Measurements from ENCODE around the gene ZNF217. TPM values are rescaled to one million over a fixed set of nuclear protein-coding genes. Genes with fewer than 3 reads are reported as not detected.
"Not testable (repeated sequence)": the region's sequence is repeated elsewhere in the genome, so short reads cannot be mapped to it uniquely, and the experiment has no call there.

ZNF217 gene
- total RNA-seq, 2 experiments from 2014 or later: 104 to 113 TPM

GRCh38 chr20:53533500-53533899 lies 60.1 kb downstream of the ZNF217 start:
- Mint-ChIP-seq H3K27me3 (ENCODE audit: low read depth) (no peaks in the 10 kb centered on the region), H3K4me1 (ENCODE audit: low read depth) (no peaks in the 10 kb centered on the region), H3K9me3 (ENCODE audit: insufficient read depth) (no peaks in the 10 kb centered on the region), H3K36me3 (ENCODE audit: low read depth) (no peaks in the 10 kb centered on the region), H3K4me3 (no peak overlapping the region), H3K27ac (no peak overlapping the region)
- POLR2A ChIA-PET: no interaction called here
- CTCF ChIA-PET: no interaction called here
- ATAC-seq (no peak), DNase-seq (no peak)

DNA sequence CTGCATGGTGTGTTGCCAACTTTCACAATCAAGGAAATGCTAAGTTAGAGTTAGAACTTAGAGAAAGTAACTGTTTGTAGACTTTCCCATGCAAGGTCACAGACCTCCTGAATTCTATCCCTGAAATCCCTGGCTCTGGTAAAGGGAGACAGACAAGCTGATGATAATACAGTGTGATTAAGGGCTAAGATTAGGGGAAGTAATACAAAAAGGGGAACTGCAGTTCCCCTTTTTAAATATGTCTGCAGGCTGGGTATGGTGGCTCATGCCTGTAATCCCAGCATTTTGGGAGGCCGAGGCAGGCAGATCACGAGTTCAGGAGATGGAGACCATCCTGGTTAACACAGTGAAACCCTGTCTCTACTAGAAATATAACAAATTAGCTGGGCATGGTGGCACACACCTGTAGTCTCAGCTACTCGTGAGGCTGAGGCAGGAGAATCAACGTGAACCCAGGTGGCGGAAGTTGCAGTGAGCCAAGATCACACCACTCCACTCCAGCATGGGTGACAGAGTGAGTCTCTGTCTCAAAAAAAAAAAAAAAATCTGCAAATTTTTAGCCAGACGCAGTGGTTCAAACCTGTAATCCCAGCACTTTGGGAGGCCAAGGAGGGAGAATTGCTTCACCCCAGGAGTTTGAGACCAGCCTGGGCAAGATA lies 60.9 kb downstream of the ZNF217 start:
- H3K4me3 Mint-ChIP-seq; H3K27me3 Mint-ChIP-seq (ENCODE audit: low read depth); POLR2A ChIA-PET; CTCF ChIA-PET; H3K36me3 Mint-ChIP-seq (ENCODE audit: low read depth); ATAC-seq; H3K9me3 Mint-ChIP-seq (ENCODE audit: insufficient read depth); H3K27ac Mint-ChIP-seq; H3K4me1 Mint-ChIP-seq (ENCODE audit: low read depth); DNase-seq: not testable (repeated sequence)

- no peak overlapping the region for H3K4me3 Mint-ChIP-seq
- ATAC-seq: no peak
- CTCF ChIA-PET: no interaction called here
- no peaks in the 10 kb centered on the region for H3K36me3 Mint-ChIP-seq (ENCODE audit: low read depth)
- DNase-seq: no peak
- H3K27me3 Mint-ChIP-seq (ENCODE audit: low read depth): no peaks in the 10 kb centered on the region
- POLR2A ChIA-PET: no interaction called here
- H3K9me3 Mint-ChIP-seq (ENCODE audit: insufficient read depth): no peaks in the 10 kb centered on the region
- H3K27ac Mint-ChIP-seq: no peak overlapping the region
- H3K4me1 Mint-ChIP-seq (ENCODE audit: low read depth): no peaks in the 10 kb centered on the region
Measured at GRCh38 chr20:53530440-53530839, 63.2 kb downstream of the ZNF217 start.

GRCh38 chr20:53529658-53530057 lies 64.0 kb downstream of the ZNF217 start:
- CTCF ChIA-PET: no interaction called here

GRCh38 chr20:53527196-53527595 lies 66.4 kb downstream of the ZNF217 start:
- POLR2A ChIA-PET: no interaction called here
- Mint-ChIP-seq H3K4me1 (ENCODE audit: low read depth) (no peaks in the 10 kb centered on the region), H3K27ac (no peak overlapping the region), H3K9me3 (ENCODE audit: insufficient read depth) (no peaks in the 10 kb centered on the region), H3K4me3 (no peak overlapping the region), H3K36me3 (ENCODE audit: low read depth) (no peaks in the 10 kb centered on the region), H3K27me3 (ENCODE audit: low read depth) (no peaks in the 10 kb centered on the region)
- ATAC-seq (no peak), DNase-seq (no peak)
- CTCF ChIA-PET: no interaction called here

More at GRCh38 chr20:53529658-53530057, 64.0 kb downstream of the ZNF217 start:
- no peaks in the 10 kb centered on the region for H3K4me1 Mint-ChIP-seq (ENCODE audit: low read depth)
- no peaks in the 10 kb centered on the region for H3K27me3 Mint-ChIP-seq (ENCODE audit: low read depth)
- POLR2A ChIA-PET: no interaction called here
- DNase-seq (no peak), ATAC-seq (no peak)
- no peak overlapping the region for H3K27ac Mint-ChIP-seq
- H3K36me3 Mint-ChIP-seq (ENCODE audit: low read depth): no peaks in the 10 kb centered on the region
- no peak overlapping the region for H3K4me3 Mint-ChIP-seq
- H3K9me3 Mint-ChIP-seq (ENCODE audit: insufficient read depth): no peaks in the 10 kb centered on the region

DNA sequence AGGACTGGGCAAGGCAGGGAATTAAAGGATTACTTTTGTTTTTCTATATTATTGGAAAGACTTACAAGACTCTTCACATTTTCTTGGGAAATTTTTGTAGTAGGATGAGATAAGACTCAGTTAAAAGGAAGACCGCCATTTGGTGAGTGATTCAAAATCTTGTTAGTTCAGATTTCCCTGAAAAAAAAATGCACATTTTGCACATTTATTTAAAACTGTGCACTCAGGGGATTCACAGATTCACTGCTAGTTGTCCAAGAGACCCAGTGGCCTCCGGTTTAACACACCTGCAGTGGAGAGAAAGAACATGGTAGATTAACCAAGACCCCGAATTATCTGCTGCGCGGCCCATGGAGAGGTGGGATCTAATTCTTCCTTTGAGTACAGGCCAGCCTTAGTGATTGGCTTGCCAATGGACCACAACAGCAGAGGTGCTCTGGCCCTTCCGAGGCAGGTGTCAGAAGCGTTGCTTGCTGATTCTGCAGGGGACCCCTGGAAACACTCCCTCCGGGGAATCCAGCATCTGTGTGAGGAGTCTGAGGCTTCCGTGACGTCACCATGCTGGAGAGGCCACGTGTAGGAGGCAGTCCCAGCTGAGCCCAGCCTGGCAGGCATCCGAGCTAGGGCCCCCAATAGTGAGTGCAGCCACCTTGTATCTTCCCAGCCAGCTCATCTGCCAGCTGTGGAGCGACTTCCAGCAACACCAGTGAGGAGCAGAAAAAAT lies 68.9 kb downstream of the ZNF217 start:
- ChIA-PET CTCF (no interaction called here), POLR2A (no interaction called here)
- H3K4me1 Mint-ChIP-seq (ENCODE audit: low read depth): no peaks in the 10 kb centered on the region
- no peak overlapping the region for H3K4me3 Mint-ChIP-seq
- H3K36me3 Mint-ChIP-seq (ENCODE audit: low read depth): no peaks in the 10 kb centered on the region
- no peak for DNase-seq
- no peak overlapping the region for H3K27ac Mint-ChIP-seq
- H3K9me3 Mint-ChIP-seq (ENCODE audit: insufficient read depth): no peaks in the 10 kb centered on the region
- H3K27me3 Mint-ChIP-seq (ENCODE audit: low read depth): no peaks in the 10 kb centered on the region
- ATAC-seq: no peak

DNA sequence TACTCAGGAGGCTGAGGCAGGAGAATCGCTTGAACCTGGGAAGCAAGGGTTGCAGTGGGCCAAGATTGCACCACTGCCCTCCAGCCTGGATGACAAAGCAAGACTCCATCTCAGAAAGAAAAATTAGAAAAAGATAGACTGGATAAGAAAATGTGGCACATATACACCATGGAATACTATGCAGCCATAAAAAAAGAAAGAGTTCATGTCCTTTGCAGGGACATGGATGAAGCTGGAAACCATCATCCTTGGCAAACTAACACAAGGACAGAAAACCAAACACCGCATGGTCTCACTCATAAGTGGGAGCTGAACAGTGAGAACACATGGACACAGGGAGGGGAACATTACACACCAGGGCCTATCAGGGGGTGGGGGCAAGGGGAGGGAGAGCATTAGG lies 70.0 kb downstream of the ZNF217 start:
- H3K27ac Mint-ChIP-seq; H3K36me3 Mint-ChIP-seq (ENCODE audit: low read depth); ATAC-seq; CTCF ChIA-PET; POLR2A ChIA-PET; DNase-seq; H3K4me3 Mint-ChIP-seq; H3K4me1 Mint-ChIP-seq (ENCODE audit: low read depth); H3K9me3 Mint-ChIP-seq (ENCODE audit: insufficient read depth); H3K27me3 Mint-ChIP-seq (ENCODE audit: low read depth): not testable (repeated sequence)

- Mint-ChIP-seq H3K27ac (no peak overlapping the region), H3K4me1 (ENCODE audit: low read depth) (no peaks in the 10 kb centered on the region), H3K36me3 (ENCODE audit: low read depth) (no peaks in the 10 kb centered on the region), H3K4me3 (no peak overlapping the region), H3K27me3 (ENCODE audit: low read depth) (no peaks in the 10 kb centered on the region), H3K9me3 (ENCODE audit: insufficient read depth) (no peaks in the 10 kb centered on the region)
- DNase-seq (no peak), ATAC-seq (no peak)
- ChIA-PET CTCF (no interaction called here), POLR2A (no interaction called here)
Measured at GRCh38 chr20:53522696-53523095, 70.9 kb downstream of the ZNF217 start.

- DNase-seq (no peak), ATAC-seq (no peak)
- Mint-ChIP-seq H3K9me3 (ENCODE audit: insufficient read depth) (no peaks in the 10 kb centered on the region), H3K4me1 (ENCODE audit: low read depth) (no peaks in the 10 kb centered on the region), H3K27ac (no peak overlapping the region), H3K36me3 (ENCODE audit: low read depth) (no peaks in the 10 kb centered on the region), H3K4me3 (no peak overlapping the region), H3K27me3 (ENCODE audit: low read depth) (no peaks in the 10 kb centered on the region)
- CTCF ChIA-PET: no interaction called here
- POLR2A ChIA-PET: no interaction called here
Measured at GRCh38 chr20:53522026-53522425, 71.6 kb downstream of the ZNF217 start.

GRCh38 chr20:53521421-53521820 lies 72.2 kb downstream of the ZNF217 start:
- CTCF ChIA-PET; ATAC-seq; H3K27me3 Mint-ChIP-seq (ENCODE audit: low read depth); H3K4me1 Mint-ChIP-seq (ENCODE audit: low read depth); DNase-seq; POLR2A ChIA-PET; H3K9me3 Mint-ChIP-seq (ENCODE audit: insufficient read depth); H3K27ac Mint-ChIP-seq; H3K36me3 Mint-ChIP-seq (ENCODE audit: low read depth); H3K4me3 Mint-ChIP-seq: not testable (repeated sequence)

DNA sequence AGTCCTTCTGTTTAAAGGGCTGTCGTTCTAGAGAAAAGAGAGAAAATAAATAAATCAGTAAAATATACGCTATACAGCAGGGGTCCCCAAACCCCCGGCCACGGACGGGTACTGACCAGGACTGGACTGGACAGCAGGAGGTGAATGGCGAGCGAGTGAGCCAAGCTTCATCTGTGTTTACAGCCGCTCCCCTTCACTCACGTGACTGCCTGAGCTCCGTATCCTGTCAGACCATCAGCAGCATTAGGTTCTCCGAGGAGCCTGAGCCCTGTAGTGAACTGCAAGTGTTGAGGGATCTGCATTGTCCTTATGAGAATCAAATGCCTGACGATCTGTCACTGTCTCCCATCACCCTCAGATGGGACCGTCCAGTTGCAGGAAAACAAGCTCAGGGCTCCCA lies 76.5 kb downstream of the ZNF217 start:
- POLR2A ChIA-PET: no interaction called here

More for the DNA sequence above, 76.5 kb downstream of the ZNF217 start:
- Mint-ChIP-seq H3K4me3 (no peak overlapping the region), H3K27ac (no peak overlapping the region), H3K36me3 (ENCODE audit: low read depth) (no peaks in the 10 kb centered on the region), H3K27me3 (ENCODE audit: low read depth) (no peaks in the 10 kb centered on the region), H3K9me3 (ENCODE audit: insufficient read depth) (no peaks in the 10 kb centered on the region), H3K4me1 (ENCODE audit: low read depth) (no peaks in the 10 kb centered on the region)
- no peak for ATAC-seq
- CTCF ChIA-PET: no interaction called here
- DNase-seq: no peak
